ENCODE results near the gene TAOK3.
"Not testable (repeated sequence)": the region's sequence is repeated elsewhere in the genome, so short reads cannot be mapped to it uniquely, and the experiment has no call there.

TAOK3 gene

GRCh38 chr12:118299791-118300460 lies 72.8 kb downstream of the TAOK3 start:
- DNase-seq (ENCODE audit: low read depth), result no peak

GRCh38 chr12:118297284-118297683 lies 75.4 kb downstream of the TAOK3 start:
- no peak for DNase-seq (ENCODE audit: low read depth)

GRCh38 chr12:118292836-118293235 lies 79.9 kb downstream of the TAOK3 start:
- DNase-seq (ENCODE audit: low read depth), result no peak

- no peak for DNase-seq (ENCODE audit: low read depth)
Observed at GRCh38 chr12:118290130-118290529, 82.6 kb downstream of the TAOK3 start.

GRCh38 chr12:118288174-118288573 lies 84.5 kb downstream of the TAOK3 start:
- no peak for DNase-seq (ENCODE audit: low read depth)

- no peak for DNase-seq (ENCODE audit: low read depth)
Observed at GRCh38 chr12:118287728-118288127, 85.0 kb downstream of the TAOK3 start.

- no peak for DNase-seq (ENCODE audit: low read depth)
Observed at GRCh38 chr12:118282767-118283166, 89.9 kb downstream of the TAOK3 start.

GRCh38 chr12:118278288-118278687 lies 94.4 kb downstream of the TAOK3 start:
- not testable (repeated sequence) for DNase-seq (ENCODE audit: low read depth)

- no peak for DNase-seq (ENCODE audit: low read depth)
Observed at GRCh38 chr12:118274066-118274465, 98.6 kb downstream of the TAOK3 start.

GRCh38 chr12:118271770-118272417 lies 100.8 kb downstream of the TAOK3 start:
- no peak for DNase-seq (ENCODE audit: low read depth)

- DNase-seq (ENCODE audit: low read depth), result no peak
Observed at GRCh38 chr12:118271183-118271582, 101.5 kb downstream of the TAOK3 start.

- DNase-seq (ENCODE audit: low read depth), result no peak
Observed at GRCh38 chr12:118269806-118270205, 102.9 kb downstream of the TAOK3 start.

GRCh38 chr12:118259079-118259478 lies 113.6 kb downstream of the TAOK3 start:
- DNase-seq (ENCODE audit: low read depth), result no peak

GRCh38 chr12:118256352-118256751 lies 116.4 kb downstream of the TAOK3 start:
- no peak for DNase-seq (ENCODE audit: low read depth)

GRCh38 chr12:118249547-118249946 lies 123.2 kb downstream of the TAOK3 start:
- DNase-seq (ENCODE audit: low read depth), result no peak

GRCh38 chr12:118245886-118246285 lies 126.8 kb downstream of the TAOK3 start:
- not testable (repeated sequence) for DNase-seq (ENCODE audit: low read depth)

- DNase-seq (ENCODE audit: low read depth), result no peak
Observed at GRCh38 chr12:118238888-118239287, 133.8 kb downstream of the TAOK3 start.

GRCh38 chr12:118237908-118238307 lies 134.8 kb downstream of the TAOK3 start:
- no peak for DNase-seq (ENCODE audit: low read depth)

- no peak for DNase-seq (ENCODE audit: low read depth)
Observed at GRCh38 chr12:118237052-118237665, 135.5 kb downstream of the TAOK3 start.

GRCh38 chr12:118220702-118221101 lies 152.0 kb downstream of the TAOK3 start:
- DNase-seq (ENCODE audit: low read depth), result no peak

- DNase-seq (ENCODE audit: low read depth), result no peak
Observed at GRCh38 chr12:118219772-118220171, 152.9 kb downstream of the TAOK3 start.

GRCh38 chr12:118219106-118219505 lies 153.6 kb downstream of the TAOK3 start:
- DNase-seq (ENCODE audit: low read depth), result no peak

- DNase-seq (ENCODE audit: low read depth), result no peak
Observed at GRCh38 chr12:118213452-118213851, 159.3 kb downstream of the TAOK3 start.
